ENCODE data around the gene RNF8. TPM values are rescaled to one million over a fixed set of nuclear protein-coding genes. Genes with fewer than 3 reads are reported as not detected.

Gene RNF8
- total and polyA plus RNA-seq, 9 of the 15 experiments (the other 6 are each of a cell fraction or from before 2014, with no cell fraction given) = 10.6 to 47.0 (median 37.5) TPM

DNA sequence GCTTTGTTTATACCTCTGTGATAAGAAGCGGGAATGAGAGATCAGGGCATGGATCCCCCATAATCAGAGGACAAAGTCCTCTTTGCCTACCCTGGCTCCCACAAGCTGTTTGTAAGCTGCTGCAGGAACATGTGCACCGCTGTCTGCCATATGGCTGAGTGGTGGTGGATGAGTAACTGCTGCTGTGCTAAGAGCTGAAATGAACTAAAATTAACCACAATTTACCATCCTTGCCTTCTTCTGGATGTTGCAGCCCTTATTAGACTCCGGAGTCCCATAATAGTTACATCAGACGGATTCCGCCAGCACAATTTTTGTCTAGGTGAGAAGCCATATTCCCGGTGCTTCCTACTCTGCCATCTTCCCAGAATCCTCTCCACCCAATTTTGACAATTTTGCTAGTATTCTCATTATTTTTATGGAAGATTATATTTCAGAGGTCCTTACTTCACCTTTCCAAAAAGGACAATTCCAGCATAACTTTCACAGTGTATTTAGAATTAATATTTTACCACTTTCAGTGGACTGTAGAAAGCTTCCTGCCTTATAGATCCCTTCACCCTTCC lies 73.2 kb downstream of the RNF8 start (continued):
- TF ChIP-seq, protein P1, sequence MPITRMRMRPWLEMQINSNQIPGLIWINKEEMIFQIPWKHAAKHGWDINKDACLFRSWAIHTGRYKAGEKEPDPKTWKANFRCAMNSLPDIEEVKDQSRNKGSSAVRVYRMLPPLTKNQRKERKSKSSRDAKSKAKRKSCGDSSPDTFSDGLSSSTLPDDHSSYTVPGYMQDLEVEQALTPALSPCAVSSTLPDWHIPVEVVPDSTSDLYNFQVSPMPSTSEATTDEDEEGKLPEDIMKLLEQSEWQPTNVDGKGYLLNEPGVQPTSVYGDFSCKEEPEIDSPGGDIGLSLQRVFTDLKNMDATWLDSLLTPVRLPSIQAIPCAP (CRISPR knock-in tag; IDR thresholded peaks at IDR 0.05; ENCODE audit: borderline replicate concordance) = no peak
- peak; percentile 26 to 70 for TF ChIP-seq E2F6 (IDR thresholded peaks at IDR 0.05; ENCODE audit: borderline replicate concordance in 1 of 2, extremely low read depth in 1 of 2, insufficient read depth in 1 of 2, insufficient read length in 1 of 2, low read depth in 1 of 2, low read length in 1 of 2, poor library complexity in 1 of 2, severe bottlenecking in 1 of 2)
- TF ChIP-seq GATAD2A (IDR thresholded peaks at IDR 0.05) = 0 out of 2 replicates have a peak, but pooled peaks have one; percentile 46
- no peak for TF ChIP-seq HDAC3 (IDR thresholded peaks at IDR 0.05; ENCODE audit: borderline replicate concordance, partially characterized antibody)
- TF ChIP-seq MECOM (CRISPR knock-in tag; IDR thresholded peaks at IDR 0.05) = peak; percentile 54; the same call in 1 of the 2 replicates
- TF ChIP-seq FIP1L1 (IDR thresholded peaks at IDR 0.05; ENCODE audit: low read depth, low read length, poor library complexity, severe bottlenecking) = no peak
- TF ChIP-seq ARHGAP35 (IDR thresholded peaks at IDR 0.05; ENCODE audit: partially characterized antibody) = no peak
- no peak for TF ChIP-seq TFAM (CRISPR knock-in tag; conservative IDR thresholded peaks at IDR 0.05)
- TF ChIP-seq ZC3H8 (IDR thresholded peaks at IDR 0.05) = no peak
- 0 out of 2 replicates have a peak, but pooled peaks have one; percentile 26 for TF ChIP-seq KLF13 (tag; IDR thresholded peaks at IDR 0.05; ENCODE audit: borderline replicate concordance, low read depth)
- no peak for TF ChIP-seq STAT6 (CRISPR knock-in tag; IDR thresholded peaks at IDR 0.05)
- TF ChIP-seq, protein P2, sequence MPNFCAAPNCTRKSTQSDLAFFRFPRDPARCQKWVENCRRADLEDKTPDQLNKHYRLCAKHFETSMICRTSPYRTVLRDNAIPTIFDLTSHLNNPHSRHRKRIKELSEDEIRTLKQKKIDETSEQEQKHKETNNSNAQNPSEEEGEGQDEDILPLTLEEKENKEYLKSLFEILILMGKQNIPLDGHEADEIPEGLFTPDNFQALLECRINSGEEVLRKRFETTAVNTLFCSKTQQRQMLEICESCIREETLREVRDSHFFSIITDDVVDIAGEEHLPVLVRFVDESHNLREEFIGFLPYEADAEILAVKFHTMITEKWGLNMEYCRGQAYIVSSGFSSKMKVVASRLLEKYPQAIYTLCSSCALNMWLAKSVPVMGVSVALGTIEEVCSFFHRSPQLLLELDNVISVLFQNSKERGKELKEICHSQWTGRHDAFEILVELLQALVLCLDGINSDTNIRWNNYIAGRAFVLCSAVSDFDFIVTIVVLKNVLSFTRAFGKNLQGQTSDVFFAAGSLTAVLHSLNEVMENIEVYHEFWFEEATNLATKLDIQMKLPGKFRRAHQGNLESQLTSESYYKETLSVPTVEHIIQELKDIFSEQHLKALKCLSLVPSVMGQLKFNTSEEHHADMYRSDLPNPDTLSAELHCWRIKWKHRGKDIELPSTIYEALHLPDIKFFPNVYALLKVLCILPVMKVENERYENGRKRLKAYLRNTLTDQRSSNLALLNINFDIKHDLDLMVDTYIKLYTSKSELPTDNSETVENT (CRISPR knock-in tag; IDR thresholded peaks at IDR 0.05) = peak; percentile 67; the same call in 1 of the 2 replicates
- TF ChIP-seq, protein P3, sequence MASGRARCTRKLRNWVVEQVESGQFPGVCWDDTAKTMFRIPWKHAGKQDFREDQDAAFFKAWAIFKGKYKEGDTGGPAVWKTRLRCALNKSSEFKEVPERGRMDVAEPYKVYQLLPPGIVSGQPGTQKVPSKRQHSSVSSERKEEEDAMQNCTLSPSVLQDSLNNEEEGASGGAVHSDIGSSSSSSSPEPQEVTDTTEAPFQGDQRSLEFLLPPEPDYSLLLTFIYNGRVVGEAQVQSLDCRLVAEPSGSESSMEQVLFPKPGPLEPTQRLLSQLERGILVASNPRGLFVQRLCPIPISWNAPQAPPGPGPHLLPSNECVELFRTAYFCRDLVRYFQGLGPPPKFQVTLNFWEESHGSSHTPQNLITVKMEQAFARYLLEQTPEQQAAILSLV (tag; IDR thresholded peaks at IDR 0.05) = peak; percentile 67; the same call in 1 of the 2 replicates
- TF ChIP-seq CXXC5 (CRISPR knock-in tag; IDR thresholded peaks at IDR 0.05) = peak; percentile 71
- peak; percentile 70 for TF ChIP-seq POLR2A (conservative IDR thresholded peaks at IDR 0.05)
- TF ChIP-seq ELF1 (tag; IDR thresholded peaks at IDR 0.05) = no peak
- TF ChIP-seq KLF6 (CRISPR knock-in tag; IDR thresholded peaks at IDR 0.05; ENCODE audit: borderline replicate concordance) = peak; percentile 20; the same call in 1 of the 2 replicates
- TF ChIP-seq GABPA (tag; conservative IDR thresholded peaks at IDR 0.05; ENCODE audit: low read depth) = 0 out of 2 replicates have a peak, but pooled peaks have one; percentile 23
